Dermis blood vessel endothelial cell (primary cell): Measurements from ENCODE around the gene DMRT1. TPM values are rescaled to one million over a fixed set of nuclear protein-coding genes. Genes with fewer than 3 reads are reported as not detected.

Experiments used
- DNase-seq: peaks from one replicate; pipeline ENCODE4 v3.0.0; 2010
- total RNA-seq: library from RNA; depleted of rRNA; stranded (reverse); fragments of >200 nt; gene quantifications from 2 replicates; pipeline ENCODE4 v1.2.3, GENCODE V29; 2014

DMRT1 gene
- total RNA-seq, result not detected in 2 replicates

DNA sequence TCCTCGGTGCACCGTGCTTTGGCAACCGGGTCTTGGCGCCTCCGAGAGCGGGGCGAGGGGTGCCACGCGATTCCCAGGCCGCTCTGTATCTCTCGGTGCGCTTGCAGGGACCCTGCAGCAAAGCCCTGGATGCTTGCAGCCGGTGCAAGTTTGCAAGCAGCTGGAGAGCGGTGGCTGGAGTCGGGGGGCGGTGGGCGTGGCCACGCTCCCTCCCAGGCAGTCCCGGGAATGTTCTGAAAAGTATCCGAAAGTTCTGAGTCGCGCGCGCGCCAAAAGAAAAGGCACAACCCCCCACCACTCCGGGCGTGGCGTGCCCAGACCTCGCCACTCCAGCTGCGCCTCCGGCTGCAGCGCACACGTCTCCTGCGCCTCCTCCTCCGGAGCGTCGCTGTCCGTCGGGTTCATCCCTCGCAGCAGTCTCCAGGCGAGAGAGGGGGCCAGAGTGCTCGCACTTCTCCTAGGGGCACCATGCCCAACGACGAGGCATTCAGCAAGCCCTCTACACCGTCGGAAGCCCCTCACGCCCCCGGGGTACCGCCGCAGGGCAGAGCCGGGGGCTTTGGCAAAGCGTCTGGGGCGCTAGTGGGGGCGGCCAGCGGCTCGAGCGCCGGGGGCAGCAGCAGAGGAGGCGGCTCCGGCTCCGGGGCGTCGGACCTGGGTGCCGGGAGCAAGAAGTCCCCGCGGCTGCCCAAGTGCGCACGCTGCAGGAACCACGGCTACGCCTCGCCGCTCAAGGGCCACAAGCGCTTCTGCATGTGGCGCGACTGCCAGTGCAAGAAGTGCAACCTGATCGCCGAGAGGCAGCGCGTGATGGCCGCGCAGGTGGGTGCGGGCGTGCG lies at the start of gene DMRT1:
Gene DMRT1, plus strand, starts transcription at position 327 of the 839 bp plus-strand sequence. Its CDS starts 142 bp downstream, at position 469.
- DNase-seq, result peak; percentile 5

GRCh38 chr9:792331-793260 lies 48.9 kb upstream of the DMRT1 start:
- DNase-seq, result no peak

- no peak for DNase-seq
These were observed 47.1 kb upstream of the DMRT1 start for GRCh38 chr9:794386-794785.

- no peak for DNase-seq
These were observed 45.6 kb upstream of the DMRT1 start for GRCh38 chr9:795869-796268.

GRCh38 chr9:800591-801150 lies 40.8 kb upstream of the DMRT1 start:
- DNase-seq, result peak; percentile 65

DNA sequence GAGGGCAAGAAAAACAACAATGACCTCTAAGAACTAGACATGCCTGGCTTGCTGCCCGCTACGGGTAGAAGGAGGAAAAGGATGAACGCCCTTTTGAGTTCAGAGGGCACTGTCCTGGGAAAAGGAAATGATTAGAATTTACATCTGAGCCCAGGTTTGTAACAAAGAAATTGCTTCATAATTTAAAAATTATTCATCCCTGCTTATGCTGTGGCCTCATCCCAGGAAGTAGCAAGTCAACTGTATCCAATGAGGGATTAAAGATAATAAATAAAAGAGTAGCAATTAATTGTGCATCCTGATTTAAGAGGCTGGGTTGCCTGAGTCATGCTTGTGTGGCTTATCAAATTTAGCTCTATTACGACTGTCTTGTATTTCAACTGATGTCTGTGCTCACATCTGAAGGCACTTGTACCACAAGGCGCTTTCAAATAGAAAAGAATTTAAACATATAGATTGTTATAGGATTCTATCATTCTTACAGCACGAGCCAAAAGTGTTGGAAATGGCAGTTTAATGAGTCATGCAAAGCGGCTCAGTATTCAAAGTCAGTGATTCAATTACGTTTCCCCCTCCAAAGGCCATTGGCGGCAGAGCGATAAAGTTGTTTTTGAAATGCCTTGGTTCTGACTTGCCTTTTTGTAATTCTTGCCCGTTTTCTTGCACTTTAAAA lies 40.0 kb upstream of the DMRT1 start:
- peak; percentile 88 for DNase-seq

- DNase-seq, result peak; percentile 56
These were observed 37.5 kb upstream of the DMRT1 start for GRCh38 chr9:804026-804425.

GRCh38 chr9:805151-805550 lies 36.3 kb upstream of the DMRT1 start:
- peak; percentile 23 for DNase-seq

DNA sequence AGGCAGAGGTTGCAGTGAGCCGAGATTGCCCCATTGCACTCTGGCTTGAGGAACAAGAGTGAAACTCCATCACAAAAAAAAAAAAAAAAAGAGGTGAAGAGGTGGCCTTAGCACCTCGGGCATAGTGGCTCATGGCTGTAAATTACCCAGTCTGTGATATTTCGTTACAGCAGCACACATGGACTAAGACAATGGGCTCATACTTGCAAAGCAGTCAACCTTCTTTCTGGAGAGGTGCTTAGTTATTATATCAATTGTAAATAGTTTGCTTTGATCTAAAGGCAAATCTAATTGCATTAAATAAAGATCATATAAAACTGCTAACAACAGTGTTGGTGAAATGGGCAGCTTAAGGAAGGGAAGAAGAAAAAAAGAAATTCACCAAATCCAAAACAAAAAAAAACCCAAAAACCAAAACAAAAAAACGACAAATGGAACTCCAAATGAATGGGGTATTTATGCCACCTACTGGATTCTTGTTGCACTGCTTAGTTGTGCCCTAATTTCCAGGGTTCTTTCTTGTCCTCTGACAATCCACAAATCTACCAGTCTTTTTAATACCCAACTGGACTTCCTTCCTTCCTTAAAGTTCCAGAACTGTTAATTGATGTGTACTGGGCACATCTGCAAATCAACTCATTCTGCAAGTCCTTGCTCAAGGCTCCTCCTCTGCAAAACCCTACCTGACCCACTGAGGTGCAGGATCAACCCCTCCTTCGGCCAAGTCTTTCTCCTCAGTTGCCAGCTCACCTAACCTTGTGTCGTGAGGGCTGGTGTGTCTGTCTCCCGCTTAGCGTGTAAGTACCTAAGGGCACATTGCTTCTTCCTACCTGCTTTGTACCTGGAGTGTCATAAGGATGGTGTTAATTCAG lies 35.0 kb upstream of the DMRT1 start:
- peak; percentile 69 for DNase-seq

DNA sequence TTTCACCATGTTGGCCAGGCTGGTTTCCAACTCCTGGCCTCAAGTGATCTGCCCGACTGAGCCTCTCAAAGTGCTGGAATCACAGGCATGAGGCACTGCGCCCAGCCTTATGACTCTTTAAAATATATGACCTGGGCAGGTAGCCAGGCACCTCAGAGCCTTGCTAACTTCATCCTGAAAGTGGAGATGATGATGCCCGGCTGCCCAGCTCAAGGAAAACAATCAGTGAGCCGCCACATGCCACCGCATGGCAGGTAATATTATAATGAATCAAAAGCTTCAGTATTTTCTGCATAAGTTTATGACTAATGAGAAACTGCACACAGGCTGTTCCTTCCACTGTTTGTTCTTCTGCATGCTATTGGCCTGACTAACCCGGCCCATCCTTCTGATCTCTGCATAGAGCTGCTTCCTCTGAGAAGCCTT lies 30.4 kb upstream of the DMRT1 start:
- DNase-seq, result peak; percentile 11

GRCh38 chr9:818958-819357 lies 22.5 kb upstream of the DMRT1 start:
- DNase-seq, result no peak

GRCh38 chr9:826500-827280 lies 14.8 kb upstream of the DMRT1 start:
- DNase-seq, result no peak

GRCh38 chr9:840343-840742 lies 1.2 kb upstream of the DMRT1 start:
- DNase-seq, result peak; percentile 9

DNA sequence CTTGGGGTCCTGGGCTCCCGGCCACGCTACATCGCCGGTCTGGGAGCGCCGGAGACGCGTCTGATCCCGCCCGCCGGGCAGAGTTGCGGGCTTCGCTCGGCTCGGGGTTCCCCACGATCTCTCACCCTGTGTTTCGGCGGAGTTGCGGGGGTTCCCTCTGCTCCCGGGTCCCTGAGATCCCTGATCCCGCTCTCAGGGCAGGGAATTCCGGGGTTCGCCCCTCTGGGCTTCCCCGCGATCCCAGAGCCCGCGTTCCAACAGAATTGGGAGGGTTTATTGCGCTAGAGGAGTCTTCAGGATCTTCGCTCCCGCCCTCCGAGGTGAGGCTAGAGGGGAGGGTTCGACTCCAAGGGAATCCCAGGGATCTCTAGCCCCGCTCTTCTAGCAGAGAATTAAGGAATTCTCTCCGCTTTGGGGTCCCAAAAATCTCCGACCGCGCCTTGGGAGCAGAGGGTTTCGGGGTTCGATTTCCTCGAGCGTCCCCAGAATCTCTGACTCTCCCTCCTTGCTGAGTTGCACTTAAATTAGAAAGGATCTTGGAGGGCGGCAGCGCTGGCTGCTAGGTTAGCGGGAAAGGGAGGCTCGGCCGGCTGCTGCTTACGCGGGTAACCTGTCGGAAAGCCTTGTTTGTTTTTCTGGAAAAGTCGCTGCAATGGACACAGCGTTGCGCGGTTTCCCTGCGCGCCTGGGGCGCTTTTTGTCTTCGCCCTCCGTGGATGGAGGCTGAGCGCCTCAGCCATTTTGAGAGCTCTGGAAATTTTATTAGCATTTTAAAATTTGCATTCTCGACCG lies 1.3 kb downstream of the DMRT1 start:
- no peak for DNase-seq

DNA sequence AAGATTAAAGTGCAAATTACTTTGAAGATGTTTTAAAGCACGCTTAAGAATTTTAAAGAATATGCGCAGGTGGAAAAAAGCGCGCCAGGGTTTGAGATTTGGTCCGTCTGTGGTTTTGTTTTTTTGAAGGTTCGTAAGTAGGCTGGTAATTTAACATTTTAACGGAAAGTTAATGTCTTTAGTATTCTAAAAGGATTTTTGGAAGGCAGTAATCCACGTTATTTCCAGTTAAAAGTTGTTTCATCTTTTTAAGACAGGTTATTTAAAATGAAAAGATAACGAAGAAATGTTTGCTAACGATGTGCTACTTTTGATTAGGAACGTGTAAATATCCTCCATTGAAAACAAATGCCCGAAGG lies 1.9 kb downstream of the DMRT1 start:
- DNase-seq, result no peak

GRCh38 chr9:846852-847251 lies 5.4 kb downstream of the DMRT1 start:
- no peak for DNase-seq

GRCh38 chr9:847505-847904 lies 6.0 kb downstream of the DMRT1 start:
- DNase-seq, result no peak

DNA sequence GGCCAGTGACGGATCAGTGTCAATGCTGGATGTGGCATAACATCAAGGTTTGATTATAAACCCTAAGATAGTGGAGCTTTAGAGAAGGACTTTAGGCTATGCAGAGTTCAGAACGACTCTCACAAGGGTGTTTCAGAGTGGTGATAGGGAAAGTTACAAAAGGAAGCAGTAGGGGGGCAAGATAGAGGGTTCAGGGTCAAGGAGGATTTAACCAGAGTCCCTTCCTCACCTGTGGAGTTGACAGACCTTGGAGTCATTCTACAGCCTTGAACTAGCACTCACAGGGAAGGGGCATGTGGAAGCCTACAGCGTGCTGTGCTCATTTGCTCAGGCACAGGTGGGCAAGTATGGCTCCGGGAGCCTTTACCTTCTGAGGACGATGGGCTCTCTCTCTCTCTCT lies 7.9 kb downstream of the DMRT1 start:
- no peak for DNase-seq

- DNase-seq, result no peak
These were observed 11.0 kb downstream of the DMRT1 start for GRCh38 chr9:852539-852938.

DNA sequence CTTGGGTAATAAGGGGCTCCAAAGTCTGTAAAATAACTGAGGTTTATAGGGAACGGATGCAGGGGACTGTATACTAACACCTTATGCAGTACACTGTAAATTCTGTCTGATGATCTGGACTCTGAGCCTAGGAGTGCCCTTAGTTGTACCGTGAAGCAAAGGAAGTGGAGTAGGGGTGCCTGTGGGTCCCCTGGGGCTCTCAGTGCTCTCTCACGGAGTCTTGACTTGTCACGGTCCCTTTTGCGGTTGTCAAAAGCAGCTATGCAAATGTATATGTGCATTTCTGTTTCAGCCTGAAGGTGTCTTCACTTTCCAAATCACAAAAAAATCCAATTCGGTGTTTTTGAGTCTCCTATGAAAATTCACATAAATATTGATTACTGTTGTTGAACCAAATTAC lies 17.8 kb downstream of the DMRT1 start:
- DNase-seq, result no peak
